Naive thymus-derived CD8-positive, alpha-beta T cell (primary cell): ENCODE data around the gene OPCML. TPM values are rescaled to one million over a fixed set of nuclear protein-coding genes. Genes with fewer than 3 reads are reported as not detected.

Experiments used
- ATAC-seq, 2 donors: fragments of 150-1000 bp; cut with Tn5 transposase in 1 of 2; sonication (Bioruptor Pico), chemical (Tn5 transposase) in 1 of 2; 1 replicate in 1 of 2; 2 replicates in 1 of 2; pipeline ENCODE4 v1.10.0; 2021; ENCODE audit warnings: mild to moderate bottlenecking in 2 of 2, moderate library complexity in 2 of 2
- POLR2A ChIA-PET: fragments of 350-600 bp; sonication (Branson Sonifier 250); formaldehyde crosslinking; loops from one replicate; lab custom pipeline; 2021; ENCODE audit warnings: antibody characterized with exemption; lab: Charles Lee
- DNase-seq, 10 donors: peaks; one replicate each; pipeline versions ENCODE4 v3.0.0 to v3.0.0-alpha.2; 2020 to 2022
- H3K27ac Mint-ChIP-seq, 10 donors: one replicate each; pipeline ENCODE4 v1.8.0; 2020 to 2022; ENCODE audit warnings: mild to moderate bottlenecking in 10 of 10, mixed read lengths in 10 of 10, moderate library complexity in 4 of 10, inconsistent platforms in 1 of 10
- H3K27me3 Mint-ChIP-seq, 5 donors: one replicate each; pipeline ENCODE4 v1.8.0; 2021 to 2022; ENCODE audit warnings: mixed read lengths in 5 of 5
- H3K36me3 Mint-ChIP-seq, 3 donors: one replicate each; pipeline ENCODE4 v1.8.0; 2020 to 2022; ENCODE audit warnings: mixed read lengths in 3 of 3, mild to moderate bottlenecking in 2 of 3, inconsistent platforms in 1 of 3
- H3K4me1 Mint-ChIP-seq, 4 donors: one replicate each; pipeline ENCODE4 v1.8.0; 2021 to 2022; ENCODE audit warnings: mixed read lengths in 4 of 4
- H3K4me3 Mint-ChIP-seq, 10 donors: one replicate each; pipeline ENCODE4 v1.8.0; 2020 to 2022; ENCODE audit warnings: mild to moderate bottlenecking in 10 of 10, mixed read lengths in 10 of 10, moderate library complexity in 6 of 10, inconsistent platforms in 1 of 10
- H3K9me3 Mint-ChIP-seq, 9 donors: one replicate each; pipeline ENCODE4 v1.8.0; 2020 to 2022; ENCODE audit warnings: mixed read lengths in 9 of 9, mild to moderate bottlenecking in 3 of 9, inconsistent platforms in 1 of 9, moderate library complexity in 1 of 9
- polyA plus RNA-seq, 3 donors: library from polyadenylated mRNA; unstranded; fragments of 300-500 nt; fragmentation: Illumina TruSeq; gene quantifications; one replicate each; pipeline ENCODE4 v1.2.3, GENCODE V29; 2021
- total RNA-seq, 8 experiments: library from RNA in 2 of 8; stranded (reverse) in 2 of 8; gene quantifications; one replicate each; pipeline ENCODE4 v1.2.3 and lab custom pipeline; 2021 to 2026

OPCML gene
- total and polyA plus RNA-seq, 5 experiments from 2014 or later = not detected

DNA sequence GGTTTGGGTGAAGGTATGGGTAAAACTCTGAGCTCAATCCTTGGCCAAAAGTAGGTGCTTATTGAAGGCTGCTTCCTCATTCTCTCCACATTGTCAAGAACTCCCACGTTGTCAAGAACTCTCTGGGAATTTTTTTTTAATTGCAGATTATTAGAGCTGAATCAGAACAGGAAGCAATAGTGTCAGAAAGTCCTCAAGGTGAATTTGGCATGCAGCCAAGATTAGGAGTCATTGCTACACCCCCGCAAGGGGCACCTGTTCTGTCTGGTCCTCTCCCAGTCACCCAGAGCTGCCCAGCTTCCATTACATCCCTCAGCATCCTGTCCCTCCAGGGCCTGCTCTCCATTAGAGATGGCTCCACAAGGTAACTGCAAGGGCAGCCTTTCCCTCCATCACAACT lies 996.5 kb downstream of the OPCML start:
- Mint-ChIP-seq H3K4me1 (no peaks in the 10 kb centered on the region), H3K4me3 (no peak overlapping the region), H3K27me3 (peaks cover 0 to under 1% (median 0%) of the 10 kb centered on the region in 5 donors), H3K9me3 (peaks cover 0 to under 1% (median 0%) of the 10 kb centered on the region in 9 donors), H3K36me3 (no peaks in the 10 kb centered on the region), H3K27ac (no peak overlapping the region)
- POLR2A ChIA-PET = no interaction called here
- ATAC-seq (no peak), DNase-seq (no peak)

DNA sequence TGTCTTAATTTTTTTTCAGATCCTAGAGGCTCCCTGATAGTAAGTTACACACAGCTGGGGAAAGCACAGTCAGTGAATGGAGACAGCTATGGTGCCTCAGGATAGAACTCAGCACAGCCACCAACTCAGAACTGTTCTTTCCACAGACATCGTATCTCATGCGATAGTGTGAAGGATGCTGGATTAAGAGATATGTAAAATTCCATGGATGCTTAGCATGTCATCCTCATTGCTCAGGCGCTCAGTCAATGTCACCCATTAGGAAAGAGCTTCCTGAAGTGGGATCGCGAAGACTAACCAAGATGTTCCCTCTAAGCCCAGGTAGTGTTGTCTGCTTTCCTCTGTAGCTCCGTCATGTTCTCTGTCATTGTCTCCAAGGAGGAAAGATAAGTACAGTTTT lies 1000.4 kb downstream of the OPCML start:
- Mint-ChIP-seq H3K9me3 (peaks cover 0 to 10% (median 0%) of the 10 kb centered on the region in 9 donors), H3K4me3 (no peak overlapping the region), H3K27me3 (peaks cover 0 to 7% (median 2%) of the 10 kb centered on the region in 5 donors), H3K27ac (no peak overlapping the region), H3K4me1 (no peaks in the 10 kb centered on the region), H3K36me3 (no peaks in the 10 kb centered on the region)
- POLR2A ChIA-PET = no interaction called here
- DNase-seq (no peak), ATAC-seq (no peak)

DNA sequence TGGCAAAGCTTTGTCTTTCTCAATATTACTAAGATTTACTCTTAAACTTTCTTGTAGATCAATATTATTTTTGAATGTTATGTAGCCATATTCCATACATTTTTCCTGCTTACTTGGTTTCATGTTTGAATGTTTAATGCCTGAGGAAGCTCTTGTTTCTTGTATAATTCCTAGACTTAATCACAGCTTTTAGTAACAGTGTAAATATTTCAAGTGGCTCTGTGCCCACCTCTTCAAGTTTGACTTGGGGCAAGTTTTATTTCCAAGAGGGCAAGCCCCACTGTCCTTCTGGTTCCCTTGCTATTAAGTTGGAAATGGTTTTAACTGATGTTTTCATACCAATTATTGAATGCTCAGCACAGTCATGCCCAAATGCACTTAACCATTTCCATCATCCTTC lies 1004.1 kb downstream of the OPCML start:
- H3K4me3 Mint-ChIP-seq = no peak overlapping the region
- no peak for DNase-seq
- POLR2A ChIA-PET = no interaction called here
- H3K9me3 Mint-ChIP-seq = peaks cover 0 to 10% (median 0%) of the 10 kb centered on the region in 9 donors
- H3K27ac Mint-ChIP-seq = no peak overlapping the region
- no peak for ATAC-seq
- no peaks in the 10 kb centered on the region for H3K4me1 Mint-ChIP-seq
- H3K27me3 Mint-ChIP-seq = peaks cover 0 to 7% (median 2%) of the 10 kb centered on the region in 5 donors
- H3K36me3 Mint-ChIP-seq = no peaks in the 10 kb centered on the region

DNA sequence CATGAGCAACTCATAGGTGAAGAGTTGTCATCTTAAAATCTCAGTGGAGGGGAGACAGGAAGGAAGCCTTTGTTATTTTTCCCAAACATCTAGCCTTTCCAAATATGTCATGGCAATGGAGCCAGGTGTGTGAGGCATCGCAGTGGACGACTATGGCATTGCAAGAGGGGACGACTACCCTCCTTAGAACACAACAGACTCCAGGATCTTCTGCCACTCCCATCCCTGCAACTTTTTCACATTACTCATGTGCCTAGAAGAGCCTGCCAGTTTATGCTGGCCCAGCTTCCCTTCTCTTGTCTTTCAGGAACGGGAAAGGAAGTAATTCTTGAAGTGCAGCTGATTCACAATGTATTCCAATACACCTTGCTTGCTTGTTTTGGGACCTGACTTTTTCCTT lies 1008.4 kb downstream of the OPCML start:
- H3K27ac Mint-ChIP-seq = no peak overlapping the region
- POLR2A ChIA-PET = no interaction called here
- ATAC-seq = no peak
- peaks cover 0 to 1% (median 0%) of the 10 kb centered on the region in 5 donors for H3K27me3 Mint-ChIP-seq
- H3K4me1 Mint-ChIP-seq = no peaks in the 10 kb centered on the region
- no peak overlapping the region for H3K4me3 Mint-ChIP-seq
- DNase-seq = no peak
- no peaks in the 10 kb centered on the region for H3K36me3 Mint-ChIP-seq
- peaks cover 0 to 5% (median 0%) of the 10 kb centered on the region in 9 donors for H3K9me3 Mint-ChIP-seq

DNA sequence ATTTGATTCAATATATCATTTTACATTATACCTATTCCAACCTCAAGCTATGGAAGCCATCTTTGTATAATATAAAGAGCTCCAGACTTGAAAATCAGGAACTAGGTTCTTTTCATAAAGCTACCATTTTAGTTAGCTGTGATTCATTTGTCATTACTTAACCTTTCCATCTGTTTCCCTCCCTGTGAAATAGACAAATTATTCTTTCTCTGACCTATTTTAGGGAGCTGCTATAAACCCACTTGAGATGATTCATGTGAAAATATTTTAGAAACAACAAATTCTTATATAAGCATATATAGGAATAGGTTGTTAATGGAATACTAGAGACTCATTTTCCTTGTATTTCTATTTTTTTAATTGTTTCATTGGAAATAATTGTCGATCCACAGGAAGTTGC lies 1012.1 kb downstream of the OPCML start:
- Mint-ChIP-seq H3K4me1 (no peaks in the 10 kb centered on the region), H3K9me3 (peaks cover 0 to 5% (median 0%) of the 10 kb centered on the region in 9 donors), H3K4me3 (no peak overlapping the region), H3K27me3 (peaks cover 0 to 3% (median 0%) of the 10 kb centered on the region in 5 donors), H3K27ac (no peak overlapping the region), H3K36me3 (no peaks in the 10 kb centered on the region)
- POLR2A ChIA-PET = no interaction called here
- DNase-seq = no peak
- no peak for ATAC-seq

DNA sequence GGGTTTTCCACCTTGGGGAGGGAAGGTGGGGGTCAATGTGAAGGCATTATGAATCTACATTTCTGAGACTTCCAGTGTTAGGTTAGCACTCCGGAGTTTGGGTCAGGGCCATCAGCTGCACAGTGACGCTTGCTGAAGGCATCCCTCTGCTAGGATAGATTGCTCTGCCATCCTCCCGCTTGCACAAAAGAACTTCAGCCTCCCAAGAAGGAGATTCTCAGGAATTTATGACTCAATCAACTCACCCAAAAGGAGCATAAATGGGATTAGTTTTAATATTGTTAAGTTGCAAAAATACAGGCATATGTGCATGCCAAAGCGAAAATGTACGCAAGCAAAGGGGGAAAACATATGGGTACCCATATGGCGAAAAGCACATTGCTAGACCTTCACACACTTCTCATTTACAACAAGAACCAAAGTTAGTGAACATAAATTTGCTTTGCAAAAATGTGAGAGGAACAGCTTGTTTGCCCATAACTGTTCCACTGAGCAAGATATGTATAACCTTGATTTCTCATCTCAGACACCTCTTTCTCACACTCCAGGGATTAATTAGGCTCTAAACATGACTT lies 1013.0 kb downstream of the OPCML start:
- POLR2A ChIA-PET = no interaction called here
- ATAC-seq = no peak
- DNase-seq = no peak
- no peak overlapping the region for H3K4me3 Mint-ChIP-seq
- no peak overlapping the region for H3K27ac Mint-ChIP-seq
- peaks cover 0 to 8% (median 0%) of the 10 kb centered on the region in 5 donors for H3K27me3 Mint-ChIP-seq
- H3K4me1 Mint-ChIP-seq = no peaks in the 10 kb centered on the region
- H3K36me3 Mint-ChIP-seq = no peaks in the 10 kb centered on the region
- peaks cover 0 to 5% (median 0%) of the 10 kb centered on the region in 9 donors for H3K9me3 Mint-ChIP-seq

DNA sequence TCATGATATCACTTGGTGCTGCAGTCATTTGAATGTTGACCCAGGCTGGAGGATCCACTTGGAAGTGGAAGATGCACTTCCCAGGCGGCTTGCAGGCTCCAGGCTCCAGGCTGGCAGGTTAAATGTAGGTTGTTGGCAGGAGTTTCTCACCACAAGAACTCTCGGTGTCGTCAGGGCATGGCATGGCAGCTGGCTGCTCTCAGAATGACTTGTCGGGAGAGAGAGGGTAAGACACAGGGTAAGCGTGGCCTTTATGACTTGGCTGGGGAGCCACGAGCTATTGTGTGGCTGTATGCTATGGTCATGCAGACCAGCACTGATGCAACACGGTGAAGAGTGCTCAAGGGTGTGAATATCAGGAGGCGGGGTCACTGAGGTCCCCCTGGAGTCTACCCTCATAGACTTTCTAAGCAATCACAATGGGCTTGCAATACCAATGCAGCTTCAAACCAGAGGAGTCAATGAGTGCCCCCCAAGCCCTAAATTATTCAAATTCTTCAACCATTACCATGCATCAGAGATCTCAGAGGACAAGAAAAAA lies 1027.7 kb downstream of the OPCML start:
- Mint-ChIP-seq H3K9me3 (peaks cover 0 to 25% (median 7%) of the 10 kb centered on the region in 9 donors), H3K4me3 (no peak overlapping the region), H3K27me3 (peaks cover 0 to 17% (median 3%) of the 10 kb centered on the region in 5 donors), H3K36me3 (peaks cover 0 to 5% (median 0%) of the 10 kb centered on the region in 3 donors), H3K27ac (no peak overlapping the region), H3K4me1 (no peaks in the 10 kb centered on the region)
- no peak for DNase-seq
- no peak for ATAC-seq
- POLR2A ChIA-PET = no interaction called here

DNA sequence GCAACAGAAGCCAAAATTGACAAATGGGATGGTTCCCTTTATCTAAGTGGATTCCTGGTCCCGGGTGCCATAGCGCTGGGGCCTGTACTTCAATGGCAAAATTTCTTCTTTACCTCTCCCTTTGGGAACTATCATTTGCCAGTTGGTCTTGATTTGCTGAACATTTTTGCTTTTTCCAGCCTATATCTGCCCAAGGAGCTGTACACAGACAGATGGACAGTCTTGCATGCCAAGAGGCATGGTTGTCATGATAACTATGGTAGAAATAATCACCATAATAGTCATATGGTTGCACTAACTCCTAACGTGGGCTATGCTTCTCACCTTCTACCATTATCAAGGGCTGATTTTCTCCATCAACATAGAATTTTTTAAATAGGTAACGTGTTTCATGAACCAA lies 1030.9 kb downstream of the OPCML start:
- DNase-seq = no peak
- H3K9me3 Mint-ChIP-seq = peaks cover 0 to 17% (median 4%) of the 10 kb centered on the region in 9 donors
- POLR2A ChIA-PET = no interaction called here
- H3K27me3 Mint-ChIP-seq = peaks cover 0 to 17% (median 0%) of the 10 kb centered on the region in 5 donors
- ATAC-seq = no peak
- no peaks in the 10 kb centered on the region for H3K4me1 Mint-ChIP-seq
- no peak overlapping the region for H3K4me3 Mint-ChIP-seq
- H3K36me3 Mint-ChIP-seq = no peaks in the 10 kb centered on the region
- H3K27ac Mint-ChIP-seq = no peak overlapping the region

DNA sequence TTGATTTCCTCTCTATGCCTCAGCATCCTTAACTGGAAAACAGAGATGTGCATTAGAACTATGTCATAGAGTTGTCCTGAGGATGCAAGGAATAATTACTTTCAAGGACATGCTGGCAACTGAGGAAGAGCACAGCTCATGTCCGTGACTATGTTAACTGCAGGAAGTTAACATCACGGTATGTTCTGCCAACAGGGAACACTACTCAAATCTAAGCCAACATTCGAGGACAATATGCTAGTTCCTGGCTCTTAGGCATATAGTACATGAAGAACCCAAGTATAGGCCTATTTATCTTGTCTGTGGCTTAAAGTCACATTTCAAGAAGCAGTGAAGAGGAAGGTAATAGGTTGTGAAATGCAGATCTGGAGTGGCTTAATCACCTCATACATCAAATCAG lies 1032.6 kb downstream of the OPCML start:
- no peak for ATAC-seq
- no peak overlapping the region for H3K4me3 Mint-ChIP-seq
- peaks cover 0 to 17% (median 4%) of the 10 kb centered on the region in 9 donors for H3K9me3 Mint-ChIP-seq
- no peak overlapping the region for H3K27ac Mint-ChIP-seq
- no peak for DNase-seq
- POLR2A ChIA-PET = no interaction called here
- no peaks in the 10 kb centered on the region for H3K36me3 Mint-ChIP-seq
- peaks cover 0 to 12% (median 0%) of the 10 kb centered on the region in 5 donors for H3K27me3 Mint-ChIP-seq
- H3K4me1 Mint-ChIP-seq = no peaks in the 10 kb centered on the region

DNA sequence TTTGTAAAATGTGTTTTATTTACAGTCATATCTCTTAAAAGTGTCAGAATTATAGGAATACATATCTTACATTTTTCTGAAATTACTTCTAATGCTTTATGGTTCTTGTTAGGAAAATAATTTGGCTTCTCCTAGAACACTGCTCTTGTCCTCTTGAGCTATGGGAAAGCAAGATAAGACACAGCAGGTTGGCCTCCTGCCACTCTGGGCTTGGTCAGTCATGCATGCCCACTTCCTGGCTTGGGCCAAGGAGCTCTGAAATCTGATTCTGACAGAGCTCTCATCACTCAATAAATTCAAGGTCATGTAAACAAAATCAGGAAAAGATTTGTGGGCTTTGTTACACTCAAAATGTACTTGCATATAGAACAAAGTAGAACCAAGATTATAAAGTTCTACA lies 1036.0 kb downstream of the OPCML start:
- no peaks in the 10 kb centered on the region for H3K4me1 Mint-ChIP-seq
- ATAC-seq = no peak
- peaks cover 0 to 1% (median 0%) of the 10 kb centered on the region in 3 donors for H3K36me3 Mint-ChIP-seq
- DNase-seq = no peak
- H3K27me3 Mint-ChIP-seq = peaks cover 0 to 13% (median 0%) of the 10 kb centered on the region in 5 donors
- no peak overlapping the region for H3K4me3 Mint-ChIP-seq
- H3K9me3 Mint-ChIP-seq = peaks cover 0 to 16% (median 4%) of the 10 kb centered on the region in 9 donors
- POLR2A ChIA-PET = no interaction called here
- H3K27ac Mint-ChIP-seq = no peak overlapping the region

DNA sequence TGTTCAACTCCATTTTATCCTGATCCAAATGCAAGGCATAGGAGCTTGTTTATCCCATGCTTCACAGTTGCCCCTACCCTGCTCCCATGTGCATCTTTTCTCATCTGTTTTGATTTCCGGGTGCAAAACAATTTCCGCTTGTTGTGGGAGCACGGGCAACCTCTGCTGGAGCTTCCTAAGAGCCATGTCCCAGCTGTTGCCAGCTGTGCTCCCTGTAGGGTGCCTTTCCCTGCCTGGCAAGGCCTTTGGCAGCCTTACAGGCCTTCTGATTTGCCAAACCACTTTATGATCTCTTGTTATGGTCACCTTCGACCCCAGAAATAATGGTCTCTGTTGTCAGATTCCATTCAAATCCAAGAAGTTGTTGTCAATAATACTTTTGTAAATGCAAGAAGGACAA lies 1038.5 kb downstream of the OPCML start:
- POLR2A ChIA-PET = no interaction called here
- DNase-seq (no peak), ATAC-seq (no peak)
- Mint-ChIP-seq H3K4me1 (no peaks in the 10 kb centered on the region), H3K27me3 (peaks cover 0 to 19% (median 3%) of the 10 kb centered on the region in 5 donors), H3K36me3 (peaks cover 0 to 9% (median 0%) of the 10 kb centered on the region in 3 donors), H3K4me3 (no peak overlapping the region), H3K27ac (no peak overlapping the region), H3K9me3 (peaks cover 0 to 22% (median 7%) of the 10 kb centered on the region in 9 donors)

DNA sequence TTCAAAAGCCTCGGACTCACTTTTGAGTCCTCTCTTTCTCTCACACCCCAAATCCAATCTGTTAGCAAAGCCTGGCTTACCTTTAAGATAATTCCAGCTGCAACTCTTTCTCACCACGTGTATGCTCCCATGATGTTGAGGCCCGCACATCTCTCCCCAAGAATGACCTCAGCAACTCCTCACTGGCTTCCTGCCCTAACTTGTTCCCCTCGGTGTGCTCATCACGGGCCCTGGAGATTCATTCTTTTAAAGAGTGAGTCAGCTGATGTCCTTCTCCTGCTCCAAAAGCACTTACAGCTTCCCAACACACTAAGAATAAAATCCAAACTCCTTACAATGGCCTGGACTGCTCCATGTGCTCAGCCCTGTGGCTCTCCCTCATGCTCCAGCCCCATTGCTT lies 1041.3 kb downstream of the OPCML start:
- Mint-ChIP-seq H3K4me3 (no peak overlapping the region), H3K27me3 (peaks cover 0 to 19% (median 3%) of the 10 kb centered on the region in 5 donors), H3K36me3 (peaks cover 0 to 9% (median 0%) of the 10 kb centered on the region in 3 donors), H3K4me1 (no peaks in the 10 kb centered on the region), H3K9me3 (peaks cover 0 to 40% (median 18%) of the 10 kb centered on the region in 9 donors), H3K27ac (no peak overlapping the region)
- POLR2A ChIA-PET = no interaction called here
- DNase-seq (no peak), ATAC-seq (no peak)

DNA sequence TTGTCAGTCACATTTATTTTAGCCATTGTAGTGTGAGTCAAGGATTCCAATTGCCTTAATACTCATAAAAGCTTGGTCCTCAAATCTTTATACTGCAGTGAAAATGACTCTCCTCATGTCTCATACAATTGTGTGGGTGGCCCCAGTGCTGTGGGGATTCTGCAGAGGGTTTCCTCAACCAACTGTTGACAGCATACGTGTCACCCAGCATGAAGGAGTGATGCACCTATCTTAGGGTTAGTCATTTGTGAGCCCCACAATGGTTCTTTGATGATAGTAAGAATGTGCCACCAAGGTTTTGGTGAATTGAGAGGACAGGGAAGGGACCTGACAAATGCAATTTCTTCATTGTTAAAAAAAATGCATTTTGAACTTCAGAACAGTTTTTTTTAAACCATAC lies 1046.2 kb downstream of the OPCML start:
- Mint-ChIP-seq H3K36me3 (peaks cover 0 to 9% (median 0%) of the 10 kb centered on the region in 3 donors), H3K4me3 (no peak overlapping the region), H3K9me3 (peaks cover 0 to 43% (median 22%) of the 10 kb centered on the region in 9 donors), H3K27me3 (peaks cover 0 to 9% (median 2%) of the 10 kb centered on the region in 5 donors), H3K27ac (no peak overlapping the region), H3K4me1 (no peaks in the 10 kb centered on the region)
- DNase-seq = no peak
- POLR2A ChIA-PET = no interaction called here
- ATAC-seq = no peak
